HG03159 (cell line): ENCODE measurements around the gene PTPRG.
"Not testable (repeated sequence)": the region's sequence is repeated elsewhere in the genome, so short reads cannot be mapped to it uniquely, and the experiment has no call there.

Experiments
- ATAC-seq: cut with Tn5 transposase; IDR thresholded peaks from one replicate; pipeline ENCODE4 v1.9.1; 2021; ENCODE audit warnings: mild to moderate bottlenecking, moderate library complexity; ENCODE audit not compliant: unreplicated experiment

PTPRG gene

DNA sequence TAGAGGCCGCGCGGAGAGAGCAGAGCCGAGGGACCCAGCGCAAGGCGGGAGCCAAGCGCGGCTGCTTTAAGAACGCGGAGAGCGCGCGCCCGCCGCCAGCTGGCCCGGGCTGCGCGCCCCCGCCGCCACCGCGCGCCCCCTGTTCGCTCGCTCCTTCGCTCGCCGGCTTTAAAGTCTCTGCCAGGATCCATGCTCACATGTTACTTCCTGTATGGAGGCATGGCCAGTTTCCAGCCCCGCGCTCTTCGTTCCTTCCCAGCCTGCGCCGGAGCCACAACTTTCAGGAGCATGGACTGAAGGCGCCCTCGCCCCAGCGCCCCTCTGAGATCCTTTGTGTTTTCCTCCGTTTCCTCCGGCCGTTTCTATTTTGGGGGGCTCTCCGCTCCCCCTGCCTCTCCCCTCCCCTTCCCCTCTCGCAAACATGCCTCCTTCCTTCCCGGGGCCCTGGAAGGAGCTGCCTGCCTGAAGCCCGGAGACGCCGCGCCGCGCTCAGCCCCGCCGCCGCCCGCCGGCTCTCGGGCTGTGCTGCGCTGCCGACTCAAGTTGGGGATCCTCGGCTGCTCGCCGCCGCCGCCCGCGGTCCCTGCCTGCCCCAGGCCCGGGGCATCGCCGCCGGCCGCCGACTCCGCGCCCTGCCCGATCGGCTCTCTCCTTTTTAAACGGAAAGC, at the start of gene PTPRG:
Gene PTPRG, plus strand, starts transcription at position 198 of the 668 bp plus-strand sequence. CDS start 717 bp downstream, outside the sequence.
- peak; percentile 53 for ATAC-seq

DNA sequence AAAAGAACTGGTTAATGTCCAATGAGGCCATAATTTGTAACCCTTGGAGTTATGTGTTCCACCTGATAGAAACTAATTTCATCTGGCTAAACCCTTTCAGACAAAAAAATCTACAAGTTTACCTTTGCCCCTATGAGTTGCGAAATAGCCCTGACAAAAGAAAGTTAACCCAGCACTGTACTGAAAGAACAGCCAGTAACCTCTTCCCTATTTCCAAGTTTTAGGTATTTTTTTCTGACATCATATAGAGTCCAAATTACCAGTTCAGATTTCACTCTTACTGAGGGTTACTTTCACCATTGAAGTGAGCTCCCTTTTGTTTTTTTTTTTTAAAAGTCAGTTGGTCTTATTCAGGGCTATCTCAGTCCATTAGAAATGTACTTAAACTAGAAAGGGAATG, 42.8 kb upstream of the PTPRG start:
- peak; percentile 37 for ATAC-seq

DNA sequence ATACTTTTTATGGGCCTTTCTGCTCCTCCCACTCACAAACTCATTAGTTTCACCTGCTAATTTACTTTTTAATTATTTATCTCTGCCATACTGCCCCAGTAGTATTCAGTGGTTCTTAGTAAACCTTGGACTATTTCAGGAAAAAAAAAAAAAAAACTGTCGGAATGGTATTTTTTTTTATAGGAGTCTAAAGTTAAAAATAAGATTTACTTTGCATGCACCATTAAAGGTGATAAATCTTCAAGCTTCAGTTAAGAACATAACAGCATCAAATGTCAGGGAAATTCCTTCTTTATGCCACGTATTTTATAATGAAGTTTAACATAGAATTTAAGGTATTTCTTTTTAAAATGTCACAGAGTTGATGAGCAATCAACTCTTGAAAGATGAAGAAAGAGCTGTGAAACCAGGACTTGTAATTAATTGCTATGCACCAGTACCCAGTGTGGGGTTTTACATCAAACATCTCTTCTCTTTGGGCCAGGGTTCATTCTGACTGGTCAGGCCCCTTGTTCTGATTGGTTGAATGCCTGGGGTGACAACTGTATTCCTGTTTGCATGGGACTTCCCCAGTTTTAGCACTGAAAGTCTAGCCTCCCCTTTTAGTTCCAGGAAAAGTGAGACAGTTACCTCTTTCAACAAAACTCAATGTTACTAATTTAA, 40.3 kb upstream of the PTPRG start:
- peak; percentile 95 for ATAC-seq

GRCh38 chr3:61522060-61522459, 39.3 kb upstream of the PTPRG start:
- no peak for ATAC-seq

GRCh38 chr3:61522626-61523025, 38.7 kb upstream of the PTPRG start:
- ATAC-seq = no peak

DNA sequence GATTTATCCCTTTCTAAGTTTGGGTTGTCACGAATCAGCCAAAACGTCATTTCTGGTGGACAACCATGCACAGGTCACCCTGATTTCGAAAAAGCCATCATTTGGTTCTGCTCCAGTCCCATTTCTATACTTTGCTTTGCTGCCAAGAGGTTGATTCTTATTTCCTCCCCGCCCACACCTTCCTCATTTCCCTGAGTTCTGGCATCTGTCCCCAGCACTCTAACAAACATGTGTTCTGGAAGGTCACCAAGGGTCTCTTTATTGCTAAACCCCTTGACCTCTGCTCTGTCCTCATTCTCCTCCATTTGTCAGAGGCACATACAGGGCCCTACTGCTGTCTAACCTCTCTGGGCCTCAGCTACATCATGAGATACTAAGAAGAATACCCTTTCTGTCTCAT, 36.4 kb upstream of the PTPRG start:
- ATAC-seq = no peak

GRCh38 chr3:61526308-61526707, 35.1 kb upstream of the PTPRG start:
- no peak for ATAC-seq

DNA sequence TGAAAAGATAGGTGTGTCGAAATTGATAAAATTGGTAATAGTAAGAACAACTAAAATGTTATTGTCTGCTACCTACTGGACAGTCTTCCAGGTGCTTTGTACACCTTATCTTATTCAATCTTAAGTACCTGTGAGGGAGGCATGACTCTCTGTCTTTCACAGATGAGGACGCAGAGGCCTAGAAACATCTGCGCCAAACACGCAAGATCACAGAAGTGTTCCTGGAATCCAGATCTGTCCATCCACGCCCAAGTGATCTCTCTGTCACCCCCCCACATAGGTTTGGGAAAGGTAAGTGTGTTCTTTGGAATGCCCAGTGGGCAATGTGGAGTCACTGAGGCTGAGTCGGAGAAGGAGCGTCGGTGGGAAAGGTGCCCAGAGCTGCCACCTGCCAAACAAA, 34.4 kb upstream of the PTPRG start:
- no peak for ATAC-seq

DNA sequence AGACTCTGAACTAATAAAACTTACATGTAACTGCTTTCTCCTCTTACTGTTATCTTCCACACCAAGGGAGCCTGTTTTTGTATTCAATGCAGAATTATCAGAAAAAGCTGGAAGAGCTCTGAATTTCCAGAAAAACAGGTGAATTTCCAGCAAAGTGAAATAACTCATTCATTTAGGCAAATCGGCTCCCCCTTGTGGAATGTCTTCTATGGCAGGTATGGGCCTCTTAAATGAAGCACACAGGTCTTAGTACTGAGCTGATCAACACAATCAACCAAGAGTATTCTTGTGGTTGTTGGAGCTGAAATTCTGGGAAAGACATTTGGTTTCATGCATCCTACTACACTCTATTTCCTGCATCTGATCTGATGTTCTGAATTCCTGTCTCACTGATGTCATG, 31.0 kb upstream of the PTPRG start:
- ATAC-seq = no peak

DNA sequence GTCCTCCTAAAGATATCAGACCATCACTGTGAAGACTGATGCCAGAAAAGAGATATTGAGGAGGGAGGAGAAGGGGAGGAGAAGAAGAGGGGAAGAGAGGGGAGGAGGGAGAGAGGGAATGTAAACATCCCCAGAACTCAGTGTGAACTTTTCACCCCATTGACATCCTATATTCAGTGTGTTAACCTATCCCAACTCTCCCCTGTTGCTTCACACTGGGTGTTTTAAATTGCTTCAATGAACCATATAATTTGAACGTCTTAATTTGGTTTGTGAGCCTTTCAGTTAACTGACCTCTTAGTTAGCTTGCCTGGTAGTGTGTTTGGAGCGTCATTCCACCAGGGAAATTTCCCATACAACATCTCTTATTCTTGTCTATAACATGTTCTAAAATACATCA, 29.8 kb upstream of the PTPRG start:
- ATAC-seq = no peak

GRCh38 chr3:61532739-61533500, 28.5 kb upstream of the PTPRG start:
- no peak for ATAC-seq

- no peak for ATAC-seq
Observed at GRCh38 chr3:61535826-61536225, 25.5 kb upstream of the PTPRG start.

- no peak for ATAC-seq
Observed at GRCh38 chr3:61537366-61537765, 24.0 kb upstream of the PTPRG start.

DNA sequence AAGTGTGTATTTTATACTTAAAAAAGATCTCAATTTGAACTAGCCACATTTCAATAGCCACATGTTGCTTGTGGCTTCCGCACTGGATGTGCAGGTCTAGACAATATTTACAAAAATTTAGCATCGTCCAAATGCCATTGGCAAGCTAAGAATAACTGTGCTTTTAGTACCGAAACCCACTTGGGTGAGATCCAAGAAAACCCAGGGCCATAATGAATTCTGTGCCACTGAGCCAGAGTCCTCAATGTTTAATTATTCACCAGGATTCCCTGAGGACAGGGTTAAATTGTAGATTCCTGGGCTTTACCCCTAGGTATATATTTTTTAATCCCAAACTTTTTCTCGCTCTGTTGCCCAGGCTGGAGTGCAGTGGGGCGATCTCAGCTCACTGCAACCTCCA, 22.9 kb upstream of the PTPRG start:
- ATAC-seq = no peak

DNA sequence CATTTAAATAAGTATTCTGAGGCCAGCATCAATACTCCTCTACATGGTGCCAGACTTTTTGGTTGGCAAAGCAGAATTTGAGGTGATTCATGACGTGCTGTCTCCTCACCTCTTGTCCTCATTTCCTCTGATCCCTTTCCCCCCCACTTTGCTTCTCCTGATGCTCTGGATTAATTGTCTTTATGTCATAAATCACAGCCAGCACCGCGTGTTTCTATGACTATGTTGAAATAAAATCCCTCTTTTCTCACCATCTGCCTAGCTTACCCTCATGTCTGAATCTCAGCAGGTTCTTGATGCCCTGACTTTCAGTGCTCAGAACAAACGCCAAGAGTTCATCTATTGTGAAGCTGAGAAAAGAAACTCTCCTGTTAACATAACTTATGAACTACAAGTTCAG, 19.7 kb upstream of the PTPRG start:
- no peak for ATAC-seq

DNA sequence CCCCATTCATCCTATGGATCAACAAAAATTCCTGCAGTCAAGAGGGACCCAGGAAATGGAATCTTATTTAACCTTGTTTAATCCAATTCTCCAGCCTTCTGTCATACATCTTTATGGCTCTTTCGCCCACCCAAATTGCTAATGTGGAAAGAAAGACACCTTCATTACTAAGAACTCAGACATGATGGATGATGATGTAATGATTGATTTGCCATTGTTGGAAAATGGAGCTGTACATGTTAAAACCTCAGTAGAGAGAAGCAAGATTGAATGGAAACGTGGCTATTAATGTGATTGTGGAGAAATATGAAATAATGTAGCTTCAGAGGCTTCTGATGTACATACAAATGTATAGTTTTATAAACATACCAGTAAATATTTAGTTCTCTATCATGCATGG, 15.7 kb upstream of the PTPRG start:
- ATAC-seq = no peak

- ATAC-seq = no peak
Observed at GRCh38 chr3:61547625-61548024, 13.7 kb upstream of the PTPRG start.

DNA sequence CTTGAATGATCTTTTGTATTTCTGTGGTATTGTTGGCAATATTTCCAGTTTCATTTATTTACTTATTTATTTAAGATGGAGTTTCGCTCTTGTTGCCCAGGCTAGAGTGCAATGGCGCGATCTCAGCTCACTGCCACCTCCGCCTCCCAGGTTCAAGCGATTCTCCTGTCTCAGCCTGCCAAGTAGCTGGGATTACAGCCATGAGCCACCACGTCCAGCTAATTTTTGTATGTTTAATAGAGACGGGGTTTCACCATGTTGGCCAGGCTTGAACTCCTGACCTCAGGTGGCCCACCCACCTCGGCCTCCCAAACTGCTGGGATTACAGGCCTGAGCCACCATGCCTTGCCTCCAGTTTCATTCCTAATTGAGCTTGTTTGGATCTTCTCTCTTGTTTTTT, 8.7 kb upstream of the PTPRG start:
- ATAC-seq = not testable (repeated sequence)

DNA sequence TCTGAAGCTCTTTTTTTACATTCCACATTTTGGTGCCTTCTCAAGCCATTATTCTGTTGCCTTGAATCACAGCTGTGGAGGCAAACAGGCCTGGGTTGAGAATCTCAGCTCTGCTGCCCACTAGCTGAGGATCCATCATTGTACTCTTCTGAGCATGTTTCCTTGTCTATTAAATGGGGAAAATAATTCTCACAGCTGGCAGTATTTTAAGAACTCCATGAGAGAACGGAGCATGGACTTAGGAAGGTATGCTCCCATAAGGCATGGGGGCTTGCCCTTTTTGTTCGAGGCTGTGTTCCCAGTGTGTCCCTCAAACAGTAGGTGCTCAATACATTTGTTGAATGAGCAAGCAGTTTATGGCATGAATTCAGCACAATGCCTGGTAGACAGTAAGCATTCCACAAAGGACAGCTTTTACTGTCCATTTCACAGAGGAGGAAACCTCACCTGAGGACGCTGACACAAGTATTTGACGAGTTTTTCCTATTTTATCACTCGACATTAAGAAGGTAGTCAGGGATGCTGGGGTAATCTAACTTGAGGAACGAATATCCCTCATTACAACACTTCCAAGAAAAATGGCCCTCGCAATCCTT, 2.1 kb upstream of the PTPRG start:
- ATAC-seq = no peak

DNA sequence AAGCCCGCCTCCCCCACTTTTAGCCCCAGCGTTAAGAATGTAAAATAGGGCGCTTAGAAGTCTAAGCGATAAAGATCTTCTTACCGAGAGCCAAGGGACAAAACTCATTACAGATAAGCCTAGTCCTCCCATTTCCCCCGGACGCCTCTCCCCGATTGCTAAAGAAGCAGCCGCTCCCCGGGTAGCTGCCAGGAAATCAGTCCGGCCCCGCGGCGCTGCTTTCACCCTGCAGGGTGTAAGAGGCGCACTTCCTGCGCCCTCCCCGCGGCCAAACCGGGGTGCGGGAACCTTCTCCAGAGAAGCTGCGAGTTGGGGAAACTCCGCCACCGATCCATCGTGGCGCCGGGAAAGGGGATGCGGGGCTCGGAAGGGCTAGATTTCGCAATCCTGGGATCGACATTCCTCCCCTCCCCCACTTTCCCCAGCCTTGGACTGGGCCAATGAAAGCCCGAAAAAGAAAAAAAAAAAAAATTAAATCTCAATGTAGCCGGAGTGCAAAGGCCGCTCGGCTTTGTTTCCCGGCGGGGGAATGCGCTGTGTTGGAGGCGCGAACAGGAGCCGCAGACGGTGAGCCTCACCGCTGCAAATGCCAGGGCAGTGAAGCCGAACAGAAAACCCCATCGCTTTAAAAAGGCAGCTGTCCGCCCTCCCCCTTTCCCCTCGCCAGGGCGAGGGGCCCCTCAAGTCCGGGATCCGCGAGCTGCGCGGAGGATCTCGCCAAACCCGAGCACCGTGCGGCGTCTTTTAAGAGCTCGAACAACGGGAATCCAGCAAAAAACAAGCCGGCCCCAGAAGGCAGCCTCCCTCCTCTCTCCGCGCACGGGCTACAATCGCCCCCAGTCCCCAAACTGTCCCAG, 626 bp upstream of the PTPRG start:
- peak; percentile 19 for ATAC-seq
